Nephron (organoid): Measurements from ENCODE around the gene SERPINA3.

Experiments used
- H3K27ac Mint-ChIP-seq, 3 experiments: 2 replicates each; pipeline ENCODE4 v1.8.0; 2020; ENCODE audit warnings: mixed read lengths in 3 of 3, mild to moderate bottlenecking in 2 of 3, moderate library complexity in 1 of 3
- H3K27me3 Mint-ChIP-seq: 2 replicates; pipeline ENCODE4 v1.8.0; 2021; ENCODE audit warnings: low read depth, mild to moderate bottlenecking, moderate library complexity, mixed read lengths
- H3K36me3 Mint-ChIP-seq: 2 replicates; pipeline ENCODE4 v1.8.0; 2020; ENCODE audit warnings: low read depth, mixed read lengths
- H3K4me1 Mint-ChIP-seq: 2 replicates; pipeline ENCODE4 v1.8.0; 2020; ENCODE audit warnings: mixed read lengths
- H3K4me3 Mint-ChIP-seq, 3 experiments: 2 replicates each; pipeline ENCODE4 v1.8.0; 2020; ENCODE audit warnings: mild to moderate bottlenecking in 3 of 3, mixed read lengths in 3 of 3, moderate library complexity in 2 of 3
- H3K9me3 Mint-ChIP-seq: 2 replicates; pipeline ENCODE4 v1.8.0; 2020; ENCODE audit warnings: mixed read lengths
- TF ChIP-seq, protein P1 (sequence below), 3 experiments: fragments of 200-600 bp; sonication (generic); IDR thresholded peaks; one replicate each; pipeline ENCODE4 v1.5.0; 2021; ENCODE audit warnings: antibody characterized with exemption in 3 of 3; ENCODE audit not compliant: unreplicated experiment in 3 of 3

Gene SERPINA3

GRCh38 chr14:94673071-94673470 lies 60.9 kb downstream of the SERPINA3 start:
- Mint-ChIP-seq H3K4me1 (no peaks in the 10 kb centered on the region), H3K27me3 (no peaks in the 10 kb centered on the region), H3K27ac (no peak overlapping the region), H3K36me3 (no peaks in the 10 kb centered on the region), H3K4me3 (no peak overlapping the region), H3K9me3 (no peaks in the 10 kb centered on the region)
- TF ChIP-seq, protein P1, sequence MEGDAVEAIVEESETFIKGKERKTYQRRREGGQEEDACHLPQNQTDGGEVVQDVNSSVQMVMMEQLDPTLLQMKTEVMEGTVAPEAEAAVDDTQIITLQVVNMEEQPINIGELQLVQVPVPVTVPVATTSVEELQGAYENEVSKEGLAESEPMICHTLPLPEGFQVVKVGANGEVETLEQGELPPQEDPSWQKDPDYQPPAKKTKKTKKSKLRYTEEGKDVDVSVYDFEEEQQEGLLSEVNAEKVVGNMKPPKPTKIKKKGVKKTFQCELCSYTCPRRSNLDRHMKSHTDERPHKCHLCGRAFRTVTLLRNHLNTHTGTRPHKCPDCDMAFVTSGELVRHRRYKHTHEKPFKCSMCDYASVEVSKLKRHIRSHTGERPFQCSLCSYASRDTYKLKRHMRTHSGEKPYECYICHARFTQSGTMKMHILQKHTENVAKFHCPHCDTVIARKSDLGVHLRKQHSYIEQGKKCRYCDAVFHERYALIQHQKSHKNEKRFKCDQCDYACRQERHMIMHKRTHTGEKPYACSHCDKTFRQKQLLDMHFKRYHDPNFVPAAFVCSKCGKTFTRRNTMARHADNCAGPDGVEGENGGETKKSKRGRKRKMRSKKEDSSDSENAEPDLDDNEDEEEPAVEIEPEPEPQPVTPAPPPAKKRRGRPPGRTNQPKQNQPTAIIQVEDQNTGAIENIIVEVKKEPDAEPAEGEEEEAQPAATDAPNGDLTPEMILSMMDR (IDR thresholded peaks at IDR 0.05; ENCODE audit: unreplicated experiment in 3 of 3): no peak
